Kidney epithelial cell (primary cell): Measurements from ENCODE around the gene PSMC5. TPM values are rescaled to one million over a fixed set of nuclear protein-coding genes. Genes with fewer than 3 reads are reported as not detected.
"Not testable (repeated sequence)": the region's sequence is repeated elsewhere in the genome, so short reads cannot be mapped to it uniquely, and the experiment has no call there.

Experiments used
- DNase-seq: peaks from one replicate; pipeline ENCODE4 v3.0.0-alpha.2; 2010; ENCODE audit warnings: low read depth
- H3K27me3 ChIP-seq: 2 replicates; pipeline ENCODE4 v1.6.0; 2011; ENCODE audit warnings: low read length; ENCODE audit not compliant: control insufficient read depth, insufficient read depth
- H3K36me3 ChIP-seq: 2 replicates; pipeline ENCODE4 v1.5.1; 2011; ENCODE audit warnings: low read length; ENCODE audit not compliant: control insufficient read depth, insufficient read depth
- H3K4me3 ChIP-seq: 2 replicates; pipeline ENCODE4 v1.5.1; 2011; ENCODE audit warnings: low read depth, mild to moderate bottlenecking, control low read depth, low read length
- total RNA-seq: library from RNA; depleted of rRNA; stranded (reverse); fragments of >200 nt; gene quantifications from 2 replicates; pipeline ENCODE4 v1.2.3, GENCODE V29; 2015
- TF ChIP-seq, protein P1 (sequence below): IDR thresholded peaks from 2 replicates; pipeline ENCODE4 v1.5.1; 2011; ENCODE audit warnings: mild to moderate bottlenecking, moderate library complexity, low read length, control low read depth, inconsistent platforms; ENCODE audit not compliant: insufficient read depth, poor library complexity, severe bottlenecking

Gene PSMC5
- total RNA-seq, 1 donor from 2014 or later: 77.6 TPM

DNA sequence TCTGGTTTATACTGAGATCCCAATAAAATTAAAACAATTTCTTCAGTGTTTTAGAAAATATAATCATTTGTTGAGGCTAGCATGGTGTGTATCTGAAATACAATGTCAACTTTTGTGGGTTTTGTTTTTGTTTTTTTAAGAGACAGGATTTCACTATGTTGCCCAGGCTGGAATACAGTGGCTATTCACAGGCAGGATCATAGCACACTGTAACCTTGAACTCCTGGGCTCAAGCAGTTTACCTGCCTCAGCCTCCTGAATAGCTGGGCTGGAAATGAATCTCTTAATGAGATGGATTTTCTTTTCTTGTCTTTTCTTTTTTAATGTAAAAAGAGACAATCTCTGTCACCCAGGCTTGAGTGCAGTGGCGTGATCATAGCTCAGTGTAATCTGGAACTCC, 41.1 kb upstream of the PSMC5 start:
- Histone ChIP-seq H3K27me3 (no peaks in the 10 kb centered on the region), H3K36me3 (peaks cover 1% of the 10 kb centered on the region), H3K4me3 (no peak overlapping the region)
- DNase-seq: no peak
- TF ChIP-seq, protein P1, sequence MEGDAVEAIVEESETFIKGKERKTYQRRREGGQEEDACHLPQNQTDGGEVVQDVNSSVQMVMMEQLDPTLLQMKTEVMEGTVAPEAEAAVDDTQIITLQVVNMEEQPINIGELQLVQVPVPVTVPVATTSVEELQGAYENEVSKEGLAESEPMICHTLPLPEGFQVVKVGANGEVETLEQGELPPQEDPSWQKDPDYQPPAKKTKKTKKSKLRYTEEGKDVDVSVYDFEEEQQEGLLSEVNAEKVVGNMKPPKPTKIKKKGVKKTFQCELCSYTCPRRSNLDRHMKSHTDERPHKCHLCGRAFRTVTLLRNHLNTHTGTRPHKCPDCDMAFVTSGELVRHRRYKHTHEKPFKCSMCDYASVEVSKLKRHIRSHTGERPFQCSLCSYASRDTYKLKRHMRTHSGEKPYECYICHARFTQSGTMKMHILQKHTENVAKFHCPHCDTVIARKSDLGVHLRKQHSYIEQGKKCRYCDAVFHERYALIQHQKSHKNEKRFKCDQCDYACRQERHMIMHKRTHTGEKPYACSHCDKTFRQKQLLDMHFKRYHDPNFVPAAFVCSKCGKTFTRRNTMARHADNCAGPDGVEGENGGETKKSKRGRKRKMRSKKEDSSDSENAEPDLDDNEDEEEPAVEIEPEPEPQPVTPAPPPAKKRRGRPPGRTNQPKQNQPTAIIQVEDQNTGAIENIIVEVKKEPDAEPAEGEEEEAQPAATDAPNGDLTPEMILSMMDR: no peak

DNA sequence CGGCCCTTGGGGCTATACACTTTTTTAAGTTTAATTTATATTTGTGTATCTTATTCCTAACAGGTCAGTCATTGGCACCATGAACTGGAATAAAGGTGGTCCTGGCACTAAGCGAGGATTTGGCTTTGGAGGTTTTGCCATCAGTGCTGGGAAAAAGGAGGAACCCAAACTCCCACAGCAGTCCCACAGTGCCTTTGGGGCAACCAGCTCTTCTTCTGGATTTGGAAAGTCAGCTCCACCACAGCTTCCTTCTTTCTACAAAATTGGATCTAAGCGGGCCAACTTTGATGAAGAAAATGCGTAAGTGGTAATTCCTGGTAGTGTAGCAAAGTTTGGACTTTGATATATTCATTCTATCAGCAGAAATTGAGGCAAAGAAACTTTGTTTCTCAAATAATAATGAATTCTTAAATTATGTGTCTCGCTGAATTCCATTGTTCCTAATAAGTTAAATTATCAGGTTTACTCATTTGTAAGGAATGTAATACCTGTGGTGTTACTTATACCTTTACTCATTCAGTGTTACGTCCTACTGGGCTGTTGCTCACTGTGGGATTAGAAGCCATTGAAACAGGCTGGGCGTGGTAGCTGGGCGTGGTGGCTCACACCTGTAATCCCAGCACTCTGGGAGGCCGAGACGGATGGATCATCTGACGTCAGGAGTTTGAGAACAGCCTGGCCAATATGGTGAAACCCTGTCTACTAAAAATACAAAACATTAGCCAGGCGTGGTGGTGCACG, 40.1 kb upstream of the PSMC5 start:
- Histone ChIP-seq H3K4me3 (no peak overlapping the region), H3K36me3 (peaks cover 1% of the 10 kb centered on the region), H3K27me3 (no peaks in the 10 kb centered on the region)
- TF ChIP-seq, protein P1: no peak
- DNase-seq: no peak

DNA sequence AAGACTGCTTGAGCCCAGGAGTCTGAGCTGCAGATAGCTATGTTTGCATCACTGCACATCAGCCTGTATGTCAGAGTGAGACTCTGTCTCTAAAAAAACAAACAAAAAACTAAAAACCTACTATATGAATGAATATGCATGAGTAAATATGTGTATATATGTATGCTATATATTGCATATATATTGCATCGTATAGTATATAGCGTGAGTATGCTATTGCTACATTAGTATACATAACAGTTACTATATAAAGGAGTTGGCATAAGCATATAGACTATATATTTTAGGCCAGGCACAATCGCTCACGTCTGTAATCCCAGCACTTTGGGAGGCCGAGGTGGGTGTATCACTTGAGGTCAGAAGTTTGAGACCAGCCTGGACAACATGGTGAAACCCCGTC, 37.2 kb upstream of the PSMC5 start:
- TF ChIP-seq, protein P1: no peak
- Histone ChIP-seq H3K27me3 (no peaks in the 10 kb centered on the region), H3K4me3 (no peak overlapping the region), H3K36me3 (peaks cover 4% of the 10 kb centered on the region)
- DNase-seq: no peak

DNA sequence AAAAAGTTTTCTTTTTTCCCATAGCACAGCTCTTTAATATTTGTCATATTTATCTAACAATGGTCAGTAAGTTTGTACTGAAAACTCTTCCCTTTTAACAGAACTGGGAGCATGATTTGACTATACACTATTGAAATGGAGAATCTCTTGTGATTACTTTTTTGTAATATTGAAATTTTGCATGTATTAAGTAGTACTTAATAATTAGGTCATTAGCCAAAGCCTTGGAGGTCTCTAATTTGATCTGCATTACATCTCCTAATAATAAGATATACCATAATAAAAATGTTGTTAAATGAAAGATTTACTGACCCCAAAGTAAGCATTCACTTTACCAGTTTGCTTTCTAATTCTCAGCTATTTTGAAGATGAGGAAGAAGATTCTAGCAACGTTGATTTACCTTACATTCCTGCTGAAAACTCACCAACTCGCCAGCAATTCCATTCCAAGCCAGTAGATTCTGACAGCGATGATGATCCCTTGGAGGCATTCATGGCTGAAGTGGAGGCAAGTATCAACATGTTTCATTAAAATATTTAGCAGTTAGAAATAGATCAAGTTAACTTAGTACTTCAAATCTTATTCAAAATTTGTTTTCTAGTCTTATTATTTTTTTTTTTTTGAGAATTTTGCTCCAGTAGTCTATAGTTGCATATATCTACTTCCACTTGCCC, 35.0 kb upstream of the PSMC5 start:
- H3K36me3 ChIP-seq: peaks cover 2% of the 10 kb centered on the region
- no peak for DNase-seq

DNA sequence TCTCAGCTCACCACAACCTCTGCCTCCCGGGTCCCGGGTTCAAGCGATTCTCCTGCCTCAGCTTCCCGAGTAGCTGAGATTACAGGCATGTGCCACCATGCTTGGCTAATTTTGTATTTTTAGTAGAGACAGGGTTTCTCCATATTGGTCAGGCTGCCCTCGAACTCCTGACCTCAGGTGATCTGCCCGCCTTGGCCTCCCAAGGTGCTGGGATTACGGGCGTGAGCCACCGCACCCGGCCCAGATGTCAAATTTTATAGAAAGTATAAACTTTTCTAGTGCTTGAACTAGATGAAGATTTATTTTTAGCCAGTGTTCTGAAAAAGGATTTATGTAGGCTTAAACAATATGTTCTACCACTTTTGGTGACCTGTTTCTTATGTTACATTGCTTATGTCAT, 30.9 kb upstream of the PSMC5 start:
- H3K4me3 ChIP-seq, H3K27me3 ChIP-seq, H3K36me3 ChIP-seq, DNase-seq: not testable (repeated sequence)

More for the DNA sequence above, 35.0 kb upstream of the PSMC5 start:
- TF ChIP-seq, protein P1: no peak
- Histone ChIP-seq H3K4me3 (no peak overlapping the region), H3K27me3 (no peaks in the 10 kb centered on the region)

DNA sequence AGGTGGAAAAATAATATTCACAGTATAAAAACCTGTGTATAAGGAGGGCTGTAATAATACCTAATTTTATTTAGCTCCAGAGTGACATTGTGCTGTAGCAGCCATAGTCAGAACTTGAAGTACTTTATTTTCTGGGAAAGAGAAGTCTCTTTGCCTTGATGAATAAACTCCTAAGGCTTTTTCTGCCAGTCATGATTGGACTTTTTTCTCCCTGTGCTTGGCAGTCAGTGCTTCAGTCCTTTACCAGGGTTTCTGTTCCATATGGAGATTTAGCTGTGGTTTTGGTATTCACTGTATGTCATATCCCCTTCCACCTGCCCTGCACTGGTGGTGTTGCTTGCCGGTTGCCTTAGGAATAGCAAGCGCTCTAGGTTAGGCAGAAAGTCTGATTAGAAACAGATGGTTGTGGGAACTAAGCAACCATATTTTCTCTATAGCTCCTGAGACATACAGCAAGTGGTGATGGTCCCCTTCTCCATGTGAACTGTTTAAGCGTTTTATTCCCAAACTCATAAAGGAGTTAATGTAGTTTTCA, 28.6 kb upstream of the PSMC5 start:
- Histone ChIP-seq H3K27me3 (no peaks in the 10 kb centered on the region), H3K36me3 (peaks cover 2% of the 10 kb centered on the region), H3K4me3 (no peak overlapping the region)
- TF ChIP-seq, protein P1: no peak
- DNase-seq: no peak
